HEK293 (cell line): ENCODE measurements around the gene DNER.
"Not testable (repeated sequence)": the region's sequence is repeated elsewhere in the genome, so short reads cannot be mapped to it uniquely, and the experiment has no call there.

Experiments used
- CTCF ChIA-PET: fragments of 350-600 bp; formaldehyde crosslinking; extraction: SDS; loops from one replicate; lab custom pipeline; 2021; ENCODE audit warnings: antibody characterized with exemption; lab: Yijun Ruan, JAX
- POLR2A ChIA-PET: fragments of 300-600 bp; formaldehyde crosslinking; extraction: SDS; loops from one replicate; lab custom pipeline; 2020; ENCODE audit warnings: antibody characterized with exemption, inconsistent platforms; lab: Yijun Ruan, JAX
- H3K27ac ChIP-seq: fragments of 200-500 bp; sonication (Bioruptor generic); 2 replicates; pipeline ENCODE4 v1.5.1; 2014; ENCODE audit warnings: low read depth, low read length, control low read depth, inconsistent platforms; ENCODE audit errors: extremely low read depth
- H3K36me3 ChIP-seq, 2 experiments: fragments of 200-500 bp in 1 of 2; sonication (Bioruptor generic) in 1 of 2; 1 replicate in 1 of 2; 2 replicates in 1 of 2; pipeline ENCODE4 v1.5.1; 2014 to 2017; ENCODE audit warnings: inconsistent platforms in 2 of 2, low read length in 2 of 2; ENCODE audit not compliant: control insufficient read depth in 2 of 2, insufficient read depth in 1 of 2
- H3K4me1 ChIP-seq: fragments of 200-500 bp; sonication (Bioruptor generic); 2 replicates; pipeline ENCODE4 v1.5.1; 2014; ENCODE audit warnings: mild to moderate bottlenecking, low read length, inconsistent platforms; ENCODE audit not compliant: control insufficient read depth, insufficient read depth
- H3K4me3 ChIP-seq: 2 replicates; pipeline ENCODE4 v1.5.1; 2011; ENCODE audit warnings: low read depth, mild to moderate bottlenecking, control low read depth, low read length, moderate library complexity
- H3K9me3 ChIP-seq: fragments of 200-500 bp; sonication (Bioruptor generic); 2 replicates; pipeline ENCODE4 v1.5.1; 2014; ENCODE audit warnings: low read depth, low read length, inconsistent platforms; ENCODE audit not compliant: control insufficient read depth, insufficient read depth
- ATF2 ChIP-seq: fragments of 450-650 bp; formaldehyde crosslinking; IDR thresholded peaks from 2 replicates; pipeline ENCODE4 v1.5.1; 2016; ENCODE audit warnings: missing biosample characterization, missing genetic modification characterization, low read depth
- ELK4 ChIP-seq: IDR thresholded peaks from 2 replicates; pipeline ENCODE4 v1.6.1; 2011; ENCODE audit warnings: mild to moderate bottlenecking, low read depth, low read length, borderline replicate concordance
- GLI2 ChIP-seq: fragments of 450-650 bp; formaldehyde crosslinking; IDR thresholded peaks from 2 replicates; pipeline ENCODE4; 2017; ENCODE audit warnings: missing biosample characterization, missing genetic modification characterization, low read depth, borderline replicate concordance
- HOXD13 ChIP-seq: sonication (generic); formaldehyde crosslinking; IDR thresholded peaks from 2 replicates; pipeline ENCODE4 v1.8.0; 2022; ENCODE audit warnings: missing genetic modification reagents, borderline replicate concordance
- SP2 ChIP-seq: fragments of 450-650 bp; formaldehyde crosslinking; IDR thresholded peaks from 2 replicates; pipeline ENCODE4 v1.5.1; 2016; ENCODE audit warnings: missing biosample characterization, missing genetic modification characterization
- SP7 ChIP-seq: fragments of 450-650 bp; formaldehyde crosslinking; IDR thresholded peaks from 2 replicates; pipeline ENCODE4 v1.5.1; 2016; ENCODE audit warnings: missing biosample characterization, missing genetic modification characterization
- ZBTB44 ChIP-seq: fragments of 450-650 bp; IDR thresholded peaks from 2 replicates; pipeline ENCODE4 v1.5.1; 2018; ENCODE audit warnings: missing biosample characterization, mild to moderate bottlenecking, missing genetic modification characterization
- ZNF184 ChIP-seq: fragments of 450-650 bp; IDR thresholded peaks from 2 replicates; pipeline ENCODE4 v1.5.1; 2018; ENCODE audit warnings: missing biosample characterization, mild to moderate bottlenecking, missing genetic modification characterization
- ZNF302 ChIP-seq: fragments of 450-650 bp; formaldehyde crosslinking; IDR thresholded peaks from 2 replicates; pipeline ENCODE4 v1.5.1; 2016; ENCODE audit warnings: missing biosample characterization, missing genetic modification characterization, low read depth
- ZNF394 ChIP-seq: fragments of 450-650 bp; formaldehyde crosslinking; IDR thresholded peaks from 2 replicates; pipeline ENCODE4 v1.5.1; 2016; ENCODE audit warnings: missing biosample characterization, missing genetic modification characterization, mild to moderate bottlenecking, moderate library complexity, borderline replicate concordance
- ZNF48 ChIP-seq: fragments of 450-650 bp; formaldehyde crosslinking; IDR thresholded peaks from 2 replicates; pipeline ENCODE4 v1.5.1; 2016; ENCODE audit warnings: missing biosample characterization, missing genetic modification characterization
- ZNF548 ChIP-seq: fragments of 450-650 bp; formaldehyde crosslinking; IDR thresholded peaks from 2 replicates; pipeline ENCODE4 v1.5.1; 2016; ENCODE audit warnings: missing biosample characterization, missing genetic modification characterization
- ZNF624 ChIP-seq: fragments of 450-650 bp; formaldehyde crosslinking; IDR thresholded peaks from 2 replicates; pipeline ENCODE4 v1.5.1; 2017; ENCODE audit warnings: missing biosample characterization, missing genetic modification characterization
- ZNF645 ChIP-seq: fragments of 450-650 bp; formaldehyde crosslinking; IDR thresholded peaks from 2 replicates; pipeline ENCODE4; 2016; ENCODE audit warnings: missing biosample characterization, missing genetic modification characterization
- ZNF664 ChIP-seq: fragments of 450-650 bp; formaldehyde crosslinking; IDR thresholded peaks from 2 replicates; pipeline ENCODE4 v1.5.1; 2016; ENCODE audit warnings: missing biosample characterization, missing genetic modification characterization
- ZNF830 ChIP-seq: fragments of 450-650 bp; IDR thresholded peaks from 2 replicates; pipeline ENCODE4 v1.5.0; 2018; ENCODE audit warnings: missing biosample characterization, missing genetic modification characterization, low read depth, mild to moderate bottlenecking, moderate library complexity
- ZSCAN18 ChIP-seq: fragments of 450-650 bp; formaldehyde crosslinking; IDR thresholded peaks from 2 replicates; pipeline ENCODE4 v1.5.1; 2016; ENCODE audit warnings: missing biosample characterization, missing genetic modification characterization
- ZSCAN30 ChIP-seq: fragments of 450-650 bp; IDR thresholded peaks from 2 replicates; pipeline ENCODE4 v1.5.1; 2018; ENCODE audit warnings: missing biosample characterization, mild to moderate bottlenecking, missing genetic modification characterization, moderate library complexity
- ZSCAN5A ChIP-seq: fragments of 450-650 bp; formaldehyde crosslinking; IDR thresholded peaks from 2 replicates; pipeline ENCODE4 v1.5.1; 2016; ENCODE audit warnings: missing biosample characterization, missing genetic modification characterization

The DNER gene

GRCh38 chr2:229511524-229511923, 202.8 kb downstream of the DNER start:
- Histone ChIP-seq H3K4me3 (no peak overlapping the region), H3K27ac (no peak overlapping the region), H3K9me3 (no peaks in the 10 kb centered on the region), H3K36me3 (no peaks in the 10 kb centered on the region), H3K4me1 (no peaks in the 10 kb centered on the region)
- TF ChIP-seq GLI2: no peak
- TF ChIP-seq ZBTB44 (tag by site-specific recombination): no peak
- no peak for TF ChIP-seq SP7 (tag by site-specific recombination)
- no peak for TF ChIP-seq ZNF645
- no peak for TF ChIP-seq ZNF664
- TF ChIP-seq ZNF830 (tag by site-specific recombination): no peak
- no peak for TF ChIP-seq ZNF302
- no peak for TF ChIP-seq ZNF548 (tag by site-specific recombination)
- no peak for TF ChIP-seq ZSCAN5A (tag by site-specific recombination)
- no peak for TF ChIP-seq ZNF394 (tag by site-specific recombination)
- no peak for TF ChIP-seq ZSCAN30
- TF ChIP-seq ZNF624 (tag by site-specific recombination): no peak
- TF ChIP-seq ZNF184 (tag by site-specific recombination): no peak
- no peak for TF ChIP-seq ZNF48
- no peak for TF ChIP-seq HOXD13
- no peak for TF ChIP-seq ELK4
- no peak for TF ChIP-seq ATF2 (tag by site-specific recombination)
- TF ChIP-seq SP2 (tag by site-specific recombination): no peak
- TF ChIP-seq ZSCAN18 (tag by site-specific recombination): no peak
- CTCF ChIA-PET: no interaction called here
- POLR2A ChIA-PET: interaction anchor here (0.6 kb wide), 1 partner anchor 78 kb away, joined by 3 read pairs; no protein-coding TSS in a partner anchor

- H3K4me1 ChIP-seq, CTCF ChIA-PET, H3K4me3 ChIP-seq, H3K9me3 ChIP-seq, H3K27ac ChIP-seq, H3K36me3 ChIP-seq, POLR2A ChIA-PET: not testable (repeated sequence)
Measured at GRCh38 chr2:229506699-229507098, 207.7 kb downstream of the DNER start.
